ENCODE measurements around the gene UGT1A5.

UGT1A5 gene

DNA sequence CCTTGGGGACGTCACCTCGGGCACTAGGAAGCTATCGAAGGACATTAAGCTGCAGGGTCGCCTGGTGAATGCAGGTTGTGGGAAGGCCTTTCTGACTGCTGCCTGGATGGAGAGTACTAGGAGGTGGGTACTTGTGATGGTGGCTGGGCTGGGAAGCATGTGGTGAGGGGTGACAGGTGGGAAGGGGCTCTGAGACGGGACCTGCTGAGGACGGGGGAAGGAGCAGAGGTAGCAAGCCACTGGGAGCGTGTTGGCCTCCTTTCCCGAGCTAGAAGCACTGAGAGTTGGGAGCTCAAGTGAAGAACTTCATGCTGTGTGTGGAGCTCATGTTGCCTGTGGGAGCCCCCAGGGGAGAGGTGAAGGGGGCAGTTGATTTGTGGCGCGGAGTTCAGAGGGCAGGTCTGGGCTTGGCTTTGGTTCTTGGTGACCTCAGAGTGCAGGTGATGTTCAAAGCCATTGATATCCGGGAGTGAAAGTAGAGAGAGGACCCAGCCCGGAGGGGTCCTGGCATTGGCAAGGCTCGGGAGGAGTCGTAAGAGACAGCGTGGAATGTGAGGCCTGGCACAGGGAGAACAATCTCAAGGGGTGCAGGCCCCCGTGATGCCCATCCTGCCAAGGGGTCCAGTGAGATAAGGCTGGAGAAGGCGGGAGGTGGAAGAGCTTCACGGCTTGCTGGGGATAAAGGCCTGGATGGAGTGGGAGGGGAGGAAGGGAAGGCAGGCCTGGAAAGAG lies 78.6 kb downstream of the UGT1A5 start:
- no peak for FAIRE-seq

DNA sequence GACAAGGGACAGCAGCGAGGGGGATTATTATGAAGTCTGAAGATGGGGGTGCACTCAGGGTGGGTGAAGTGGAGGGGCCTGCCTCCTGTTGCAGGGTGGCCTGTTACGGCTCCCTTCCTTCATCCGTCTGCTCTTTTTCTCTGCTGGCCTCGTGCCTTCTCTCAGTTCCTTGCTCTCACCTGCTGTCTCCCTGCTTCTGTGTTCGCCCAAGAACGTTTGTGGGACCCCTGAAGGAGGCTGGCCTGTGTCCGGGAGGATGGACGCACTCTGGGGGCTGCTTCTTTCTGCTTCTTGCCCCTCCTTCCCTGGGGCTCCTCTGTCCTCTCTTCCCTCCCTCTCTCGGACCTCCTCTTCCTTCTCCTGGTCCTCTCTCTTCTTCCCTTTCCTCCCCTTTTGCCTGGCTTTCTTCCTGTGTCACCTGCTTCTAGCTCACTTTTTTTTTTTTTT lies 79.2 kb downstream of the UGT1A5 start:
- FAIRE-seq, result no peak

DNA sequence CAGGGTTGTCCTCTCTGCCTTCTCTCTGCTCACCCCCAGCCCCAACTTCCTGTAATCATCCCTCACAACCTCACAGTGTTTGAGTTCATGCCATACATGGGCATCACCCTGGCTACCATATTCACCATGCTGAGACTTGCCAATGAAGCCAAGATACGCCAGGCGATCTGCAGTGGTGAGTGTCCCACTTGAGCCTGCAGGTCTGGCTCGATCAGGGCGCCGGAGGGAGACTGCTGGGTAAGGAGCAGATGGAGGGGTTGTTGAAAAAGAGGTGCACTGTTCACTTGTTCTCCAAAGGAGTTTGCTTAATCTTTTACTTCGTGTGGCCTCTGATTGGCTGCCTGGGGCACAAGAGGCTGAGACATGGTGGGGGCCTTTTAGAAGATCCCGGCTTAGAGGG lies 80.0 kb downstream of the UGT1A5 start:
- no peak for FAIRE-seq

DNA sequence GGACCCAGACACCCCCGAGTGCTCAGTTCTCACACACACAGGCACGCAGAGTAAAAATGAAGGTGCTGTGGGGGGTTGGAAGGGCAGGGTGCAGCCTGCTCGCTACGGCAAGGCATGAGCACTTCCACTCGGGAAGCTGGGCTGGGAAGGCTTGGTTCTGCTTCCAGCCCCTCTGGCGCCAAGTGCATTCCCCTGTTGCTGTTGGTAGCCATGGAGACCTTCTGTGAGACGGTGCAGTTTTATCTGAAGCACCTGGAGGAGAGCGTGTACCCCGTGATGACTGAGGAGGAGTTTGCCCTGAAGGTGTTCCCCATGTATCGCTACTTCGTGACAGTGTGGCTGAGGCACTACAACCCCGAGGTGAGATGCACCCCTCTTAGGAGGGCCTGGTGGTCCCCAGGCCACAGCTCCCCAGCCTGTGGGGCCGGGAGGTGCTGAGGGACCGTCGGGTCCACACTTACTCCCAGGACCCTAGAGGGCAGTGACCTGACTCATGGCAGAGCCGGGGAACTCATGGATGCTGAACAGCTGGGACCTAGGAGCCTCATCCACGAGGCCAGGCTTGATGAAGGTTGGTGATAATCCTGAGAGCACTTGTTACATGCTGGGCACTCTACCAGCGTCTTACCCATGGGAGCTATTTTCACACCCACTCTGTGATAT lies 80.9 kb downstream of the UGT1A5 start:
- FAIRE-seq, result no peak

DNA sequence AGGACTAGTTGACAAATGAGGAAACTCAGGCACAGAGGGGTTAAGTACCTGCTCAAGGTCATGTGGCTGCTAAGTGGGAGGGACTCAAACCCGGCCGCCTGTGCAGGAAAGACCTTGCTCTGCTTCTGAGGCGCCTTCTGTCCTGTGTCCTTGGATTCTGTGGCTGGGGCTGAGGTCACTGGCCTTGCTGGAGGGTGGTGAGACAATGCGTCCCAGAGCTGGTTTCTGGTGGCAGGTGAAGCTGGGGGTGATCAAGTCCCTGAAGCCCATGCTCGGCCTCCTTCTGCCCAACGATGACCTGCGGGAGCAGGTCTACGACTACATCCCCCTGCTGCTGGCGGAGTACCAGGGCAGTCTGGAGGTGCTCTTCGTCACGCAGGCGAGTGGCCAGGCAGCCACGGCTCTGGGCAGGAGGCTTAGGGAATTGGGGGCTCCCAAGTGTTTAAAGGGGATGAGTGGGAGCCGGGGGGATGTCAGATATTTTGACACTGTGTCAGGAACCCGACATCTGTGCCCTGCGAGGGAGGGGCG lies 81.5 kb downstream of the UGT1A5 start:
- FAIRE-seq, result no peak

DNA sequence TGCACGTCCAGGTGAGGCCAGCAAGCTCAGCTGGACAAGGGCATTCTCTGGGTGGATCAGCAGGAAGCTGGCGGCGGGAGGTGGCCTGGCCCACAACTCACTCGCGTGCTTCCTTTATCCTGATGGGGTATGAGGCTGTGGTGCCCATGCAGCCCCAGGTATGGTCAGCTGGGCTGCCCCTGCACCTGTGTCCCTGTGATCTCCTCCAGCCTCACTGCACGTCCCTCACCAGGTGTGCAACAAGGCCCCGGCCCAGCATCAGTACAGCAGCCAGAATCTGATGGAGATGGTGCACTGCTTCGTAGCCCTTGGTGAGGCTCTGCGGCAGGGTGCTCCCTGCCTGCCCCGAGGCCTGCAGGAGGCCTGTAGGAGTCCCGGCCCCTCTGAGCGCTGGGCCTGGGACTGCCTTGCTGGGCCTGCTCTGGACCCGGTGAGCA lies 83.0 kb downstream of the UGT1A5 start:
- no peak for FAIRE-seq

DNA sequence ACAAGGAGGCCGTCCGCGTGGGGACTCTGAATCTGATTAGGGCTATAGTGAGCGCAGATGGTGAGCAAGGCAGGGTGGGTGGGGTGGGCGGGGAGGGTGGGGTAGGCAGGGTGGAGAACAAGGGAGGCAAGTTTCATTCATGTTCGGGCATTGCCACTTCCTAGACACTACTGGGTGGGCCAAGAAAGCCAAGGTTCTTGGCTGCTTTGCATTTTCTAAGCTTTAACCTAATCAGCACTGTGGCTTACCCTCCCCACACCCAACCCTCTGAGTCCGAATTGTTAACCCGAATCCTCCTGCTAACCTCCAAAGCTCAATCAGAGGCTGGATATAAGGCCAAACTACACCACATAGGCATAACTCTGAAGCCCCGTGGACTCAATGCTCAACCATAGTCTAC lies 83.5 kb downstream of the UGT1A5 start:
- FAIRE-seq, result no peak

DNA sequence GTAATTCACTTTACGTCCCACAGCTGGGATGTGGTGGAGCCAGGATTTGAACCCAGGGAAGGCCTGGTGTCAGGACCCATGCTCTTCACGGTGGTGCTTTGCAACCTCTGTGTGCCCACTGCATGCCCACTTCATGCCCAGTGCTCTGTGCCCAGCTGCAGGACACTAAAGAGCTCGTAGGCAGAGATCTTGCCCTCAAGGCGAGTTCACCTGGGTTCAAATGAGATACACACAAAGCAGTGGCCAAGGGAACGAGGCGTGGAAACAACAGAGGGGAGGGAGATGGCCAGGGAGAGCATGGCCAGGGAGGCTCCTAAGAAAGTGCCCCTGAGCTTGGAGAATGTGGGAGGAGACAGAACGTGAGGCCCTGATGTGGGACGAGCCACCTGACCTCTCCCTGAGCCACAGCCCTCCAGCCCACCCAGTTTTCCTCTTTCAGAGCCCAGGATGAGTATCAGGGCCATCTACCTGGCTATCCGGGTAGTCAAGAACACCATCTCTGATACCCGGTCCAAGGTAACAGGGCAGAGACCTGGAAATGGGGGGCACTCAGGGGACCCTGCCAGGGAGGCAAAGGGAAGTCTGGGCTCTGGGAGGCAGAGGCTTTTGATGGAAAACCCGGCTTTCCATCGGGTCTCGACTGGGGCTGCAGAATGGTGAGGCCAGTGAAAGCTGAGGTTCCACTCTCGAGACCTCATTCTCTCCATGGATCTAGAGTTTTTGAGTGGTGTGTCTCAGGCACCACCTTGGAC lies 85.8 kb downstream of the UGT1A5 start:
- FAIRE-seq, result no peak

DNA sequence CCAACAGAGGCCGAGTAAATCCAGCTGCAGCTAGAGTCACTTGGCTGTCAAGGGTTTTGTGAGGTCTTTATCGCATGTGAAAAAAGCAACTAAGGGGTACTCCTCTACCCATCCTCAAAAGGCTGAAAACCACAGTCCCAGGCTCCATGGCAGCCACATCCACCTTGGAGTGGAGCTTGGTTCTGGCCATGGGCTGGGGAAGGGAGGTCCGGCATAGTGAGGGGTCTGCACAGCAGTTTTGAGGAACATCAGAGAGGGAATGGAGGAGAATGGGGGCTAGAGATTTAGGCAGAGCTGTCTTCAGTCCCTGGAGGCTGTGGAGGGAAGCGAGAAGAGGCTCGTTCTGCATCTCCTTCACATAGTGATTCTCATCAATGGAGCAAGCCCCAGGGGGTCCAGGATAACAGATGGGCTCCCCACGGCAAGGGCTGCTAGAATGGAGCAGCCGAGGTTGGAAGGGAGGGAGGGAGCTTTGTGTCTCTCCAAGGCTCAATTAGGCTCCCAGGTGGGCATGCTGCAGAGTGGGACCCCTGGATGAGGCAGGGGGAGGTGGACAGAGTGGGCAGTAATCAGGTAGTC lies 86.5 kb downstream of the UGT1A5 start:
- no peak for FAIRE-seq

DNA sequence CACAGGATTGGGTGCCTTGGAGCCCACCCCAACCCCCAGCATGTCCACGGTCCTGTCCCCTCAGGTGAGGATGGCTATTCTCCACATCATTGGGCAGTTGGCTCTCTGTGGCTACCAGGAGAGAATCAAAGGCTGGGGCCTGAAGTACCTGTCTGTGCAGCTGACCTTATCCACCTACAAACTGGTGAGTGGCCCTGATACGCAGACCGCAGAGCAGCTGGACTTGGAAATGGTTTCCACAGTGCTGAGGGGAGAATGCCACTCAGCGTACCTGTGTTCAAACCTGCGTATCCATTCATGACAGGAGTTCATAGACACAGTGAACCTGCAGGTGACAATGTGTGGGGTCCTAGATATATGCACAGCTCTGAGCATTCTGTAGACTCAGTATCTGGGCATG lies 87.0 kb downstream of the UGT1A5 start:
- no peak for FAIRE-seq

DNA sequence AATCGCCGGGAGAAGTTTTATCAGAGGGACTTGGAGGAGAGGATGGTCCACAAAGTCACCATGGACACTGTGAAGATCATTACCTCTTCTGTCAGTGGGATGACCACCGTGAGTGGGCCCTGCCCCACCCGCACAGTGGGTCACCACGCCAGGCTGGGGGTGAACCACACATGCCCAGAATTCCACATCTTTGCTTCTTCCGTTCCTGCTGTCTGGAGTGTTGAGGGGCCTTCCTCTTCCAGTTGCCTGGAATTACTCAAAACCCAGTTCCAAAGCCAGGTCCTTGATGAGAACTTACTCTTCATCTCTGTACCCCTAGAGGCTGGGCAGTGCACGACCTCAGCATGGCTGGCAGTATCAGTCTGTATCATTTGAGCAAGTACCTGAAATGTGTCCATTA lies 87.5 kb downstream of the UGT1A5 start:
- no peak for FAIRE-seq

DNA sequence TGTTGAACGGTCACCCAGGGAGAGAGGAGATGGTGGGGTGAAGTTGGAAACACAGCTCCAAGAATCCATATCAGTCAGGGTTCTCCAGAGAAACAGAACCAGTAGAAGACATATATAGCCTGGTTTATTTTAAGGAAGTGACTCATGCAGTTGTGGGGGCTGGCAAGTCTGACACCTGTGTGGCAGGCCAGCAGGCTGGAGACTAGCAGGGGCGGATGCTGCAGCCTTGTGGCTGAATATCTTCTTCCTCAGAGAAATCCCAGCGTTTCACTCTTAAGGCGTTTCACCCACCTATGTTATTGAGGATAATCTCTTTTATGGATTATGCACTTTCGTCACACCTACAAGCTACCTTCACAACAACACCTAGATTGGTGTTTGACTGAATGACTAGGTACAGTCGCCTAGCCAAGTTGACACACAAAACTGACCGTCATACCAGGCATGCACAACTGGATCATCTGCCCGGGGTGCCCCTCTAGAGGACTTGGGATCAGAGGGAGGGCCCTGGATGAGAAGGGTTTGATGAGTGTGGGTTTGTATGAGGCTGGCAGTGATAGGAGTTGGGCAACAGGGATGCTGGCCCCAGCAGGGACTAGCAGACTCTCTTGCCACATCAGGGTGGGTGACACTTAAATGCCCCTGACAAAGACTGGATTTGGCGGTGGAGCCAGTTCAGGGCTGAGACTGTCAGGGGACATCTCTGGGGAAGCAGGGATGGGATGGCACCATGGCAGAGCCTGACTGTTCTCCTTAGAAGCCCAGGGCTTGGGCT lies 88.8 kb downstream of the UGT1A5 start:
- no peak for FAIRE-seq

DNA sequence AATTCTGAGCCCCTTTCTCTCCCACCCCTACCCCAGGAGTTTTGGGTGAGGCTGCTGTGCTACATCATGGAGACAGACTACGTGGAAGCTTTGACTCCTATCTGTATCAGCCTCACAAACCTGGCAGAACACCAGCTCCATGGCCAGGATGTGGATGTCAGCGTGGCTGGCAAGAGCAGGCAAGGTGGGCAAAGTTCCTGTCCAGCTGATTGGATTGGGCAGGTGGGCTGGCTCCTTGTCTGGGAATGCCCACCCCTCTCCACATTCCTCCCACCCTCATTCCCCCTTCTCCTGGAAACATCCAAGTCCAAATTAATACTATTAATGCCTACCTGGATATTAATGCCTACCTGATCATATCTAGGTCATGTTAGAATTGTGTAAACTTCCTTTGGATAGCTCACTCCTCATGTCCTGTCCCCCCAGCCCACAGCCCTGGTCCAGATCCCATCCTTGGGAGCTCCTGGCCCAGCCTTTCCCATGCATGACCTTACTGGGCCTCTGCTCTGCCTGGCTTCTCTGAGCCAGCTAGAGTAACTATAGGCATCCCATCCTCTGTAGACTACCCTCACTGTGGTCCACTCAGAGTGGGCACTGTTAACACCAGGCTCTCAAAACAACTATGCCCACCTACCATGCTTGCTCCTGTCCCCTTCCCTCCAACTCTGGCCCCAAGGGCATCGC lies 89.6 kb downstream of the UGT1A5 start:
- FAIRE-seq, result no peak

DNA sequence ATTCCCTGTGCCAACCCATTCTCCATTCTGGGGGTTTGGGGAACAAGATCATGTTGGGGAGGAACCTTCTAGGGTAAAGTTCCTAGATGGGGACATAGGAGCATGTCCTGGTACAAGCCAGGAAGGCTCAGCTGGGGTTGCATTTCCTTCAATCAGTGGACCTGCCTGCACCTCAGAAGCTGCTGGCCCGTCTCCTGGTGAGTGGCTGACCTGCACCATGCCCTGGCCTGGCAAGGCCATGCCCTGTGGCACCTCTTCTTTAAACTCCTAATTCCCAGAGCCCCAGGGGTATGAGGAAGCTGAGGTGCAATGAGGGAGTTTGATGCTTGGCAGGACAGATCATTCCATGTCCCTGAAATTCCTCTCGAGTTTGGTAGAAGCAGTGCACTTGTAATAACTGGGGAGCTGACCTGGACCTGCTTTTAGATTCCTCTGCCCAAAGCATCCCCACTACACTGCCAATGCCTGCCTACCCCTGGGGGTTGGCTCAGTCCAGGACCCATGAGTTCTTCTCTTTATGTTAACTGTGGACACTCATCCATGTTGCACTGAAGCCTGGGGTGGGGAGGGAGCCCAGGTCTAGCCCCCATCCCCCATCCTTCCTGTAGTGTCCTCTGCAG lies 90.7 kb downstream of the UGT1A5 start:
- FAIRE-seq, result no peak

DNA sequence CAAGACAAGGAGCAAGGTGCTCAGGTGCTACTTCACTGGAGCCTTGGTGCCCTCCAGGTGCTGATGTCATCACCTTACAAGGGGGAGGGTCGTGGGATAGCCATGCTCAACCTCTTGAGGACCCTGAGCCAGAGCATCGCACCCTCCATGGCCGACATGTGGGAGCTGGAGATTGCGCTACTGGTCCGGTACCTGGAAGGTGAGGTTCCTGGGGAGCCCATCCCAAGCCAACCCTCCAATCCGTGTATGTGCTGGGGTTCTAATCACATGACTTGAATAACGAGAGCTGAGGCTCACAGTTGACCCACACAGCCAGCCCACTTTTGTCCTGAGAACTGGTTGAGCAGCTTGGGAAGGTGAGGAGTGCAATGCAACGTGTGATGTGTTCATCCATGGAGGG lies 91.3 kb downstream of the UGT1A5 start:
- FAIRE-seq, result no peak

DNA sequence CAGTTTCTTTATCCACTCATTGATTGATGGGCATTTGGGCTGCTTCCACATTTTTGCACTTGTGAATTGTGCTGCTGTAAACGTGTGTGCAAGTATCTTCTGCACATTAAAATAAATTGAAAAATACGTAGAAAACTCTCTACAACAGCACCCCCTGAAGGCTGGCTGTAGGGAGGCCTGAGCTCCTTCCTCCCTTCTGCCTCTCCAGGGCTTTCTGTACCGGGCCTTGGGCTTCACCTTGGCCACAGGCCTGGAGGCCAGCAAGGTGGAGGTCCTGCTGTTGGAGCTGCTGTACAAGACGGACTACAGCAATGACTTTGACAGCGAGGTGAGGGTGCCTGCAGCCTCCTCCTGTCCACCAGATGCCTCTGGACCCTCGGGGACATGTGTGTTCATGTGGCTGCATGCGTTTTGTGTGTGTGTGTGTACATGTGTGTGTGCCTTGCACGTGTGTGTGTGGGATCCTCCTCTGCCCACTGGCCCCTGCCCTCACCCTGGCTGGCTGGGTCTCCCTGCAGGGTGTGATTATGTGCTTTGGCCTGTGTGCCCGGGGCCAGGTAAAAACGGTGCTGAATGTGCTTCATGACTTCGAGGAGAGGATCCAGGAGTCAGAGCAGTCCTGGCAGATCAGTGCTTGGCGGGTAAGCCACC lies 94.6 kb downstream of the UGT1A5 start:
- no peak for FAIRE-seq

DNA sequence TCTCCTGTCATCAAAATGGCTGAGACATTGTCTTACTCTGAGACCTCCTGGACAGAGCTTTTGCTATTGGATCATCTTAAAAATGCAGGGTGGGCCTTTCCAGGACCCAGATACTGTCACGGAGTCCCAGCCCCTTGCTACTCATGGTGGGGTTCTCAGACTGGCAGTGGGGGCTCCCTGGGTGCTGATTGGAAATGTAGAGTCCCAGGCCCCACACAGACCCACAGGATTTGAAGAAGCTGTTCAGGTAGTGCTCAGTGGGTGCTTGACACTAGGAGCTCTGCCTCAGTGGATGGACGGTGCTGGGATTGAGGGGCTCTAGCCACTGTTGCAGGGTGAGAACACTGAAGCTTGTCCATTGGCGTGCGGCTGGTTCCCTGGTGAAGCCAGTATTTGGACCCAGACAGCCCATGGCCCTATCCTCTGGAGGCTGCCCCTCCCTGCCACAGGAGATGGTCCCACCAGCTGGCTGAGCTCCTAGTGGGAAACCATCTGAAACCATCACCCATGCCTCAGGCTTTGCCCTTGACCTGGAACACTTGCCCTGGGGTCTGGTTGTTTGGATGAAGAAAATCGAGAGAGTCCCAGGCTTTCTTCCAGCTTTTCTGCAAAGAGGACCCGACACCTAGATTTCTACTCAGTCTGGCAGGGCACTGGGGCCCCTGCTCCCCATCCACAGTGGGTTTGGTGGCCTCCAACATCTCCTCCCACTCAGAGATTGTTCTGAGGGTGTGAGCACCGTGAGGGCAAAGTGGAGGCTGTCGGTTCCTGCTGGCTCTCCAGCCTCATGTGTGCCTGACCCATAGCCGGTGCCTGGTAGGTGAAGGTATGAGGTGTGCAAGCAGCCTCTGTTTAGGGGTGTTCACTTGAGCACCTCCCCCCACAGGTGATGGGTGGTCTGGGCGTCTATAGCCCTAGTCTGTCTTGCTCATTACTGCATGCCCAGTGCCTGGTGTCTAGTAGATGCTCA lies 95.5 kb downstream of the UGT1A5 start:
- no peak for FAIRE-seq

DNA sequence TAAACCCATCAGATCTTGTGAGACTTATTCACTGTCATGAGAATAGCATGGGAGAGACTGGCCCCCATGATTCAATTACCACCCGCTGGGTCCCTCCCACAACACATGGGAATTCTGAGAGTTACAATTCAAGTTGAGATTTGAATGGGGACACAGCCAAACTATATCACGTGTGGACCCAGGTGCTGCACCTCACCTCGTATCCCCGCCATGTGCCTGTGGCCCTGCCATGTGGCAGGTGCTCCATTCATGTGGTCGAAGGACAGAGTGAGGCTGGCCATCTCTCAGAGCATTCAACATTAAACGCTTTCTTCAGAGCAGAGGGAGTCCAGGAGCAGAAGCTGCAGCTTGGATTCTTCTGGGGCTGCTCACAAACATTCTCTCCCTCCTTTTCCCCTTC lies 97.7 kb downstream of the UGT1A5 start:
- no peak for FAIRE-seq

DNA sequence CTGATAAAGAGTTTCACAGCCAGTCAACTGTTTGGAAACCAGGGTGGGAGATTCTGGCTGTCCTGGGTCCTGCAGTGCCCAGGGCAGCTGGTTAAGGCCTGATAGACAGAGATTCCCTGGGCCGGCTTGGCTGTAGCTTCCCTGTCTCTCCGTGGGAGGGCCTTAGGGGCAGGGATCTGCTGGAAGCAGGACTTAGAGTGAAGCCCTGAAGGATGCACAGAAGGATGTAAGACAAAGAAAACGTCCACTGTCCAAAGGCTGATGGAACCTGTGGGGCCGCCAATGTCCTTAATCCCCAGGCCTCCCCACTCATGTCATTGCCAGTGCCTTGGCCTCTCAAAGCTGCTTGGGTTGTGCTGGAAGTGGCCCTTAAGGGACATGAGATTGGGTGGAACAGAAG lies 98.4 kb downstream of the UGT1A5 start:
- FAIRE-seq, result no peak

DNA sequence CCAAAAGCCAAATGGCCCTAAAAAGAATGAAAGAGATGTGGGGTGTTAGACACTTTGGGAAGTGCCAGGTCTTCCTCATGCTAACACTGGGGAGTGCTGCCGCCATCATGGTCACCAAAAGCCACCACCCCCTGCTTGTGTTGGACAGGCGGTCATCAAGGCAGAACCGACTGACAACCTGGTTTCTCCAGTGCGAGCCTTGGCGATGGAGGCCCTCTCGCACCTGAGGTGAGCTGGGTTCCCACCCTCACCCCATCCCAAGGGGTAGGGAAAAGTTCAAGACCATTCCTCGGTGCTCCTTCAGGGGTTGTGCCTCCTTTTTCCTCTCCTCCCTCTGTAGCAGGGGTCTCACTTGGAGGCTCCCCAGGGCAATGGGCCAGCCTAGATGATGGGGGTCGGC lies 99.0 kb downstream of the UGT1A5 start:
- FAIRE-seq, result no peak

Measured in TTC549 (cell line).